Activated CD8-positive, alpha-beta T cell treated with anti-CD3 and anti-CD28 coated beads for 36 hours (primary cell): ENCODE results near the gene LRRC8C. TPM values are rescaled to one million over a fixed set of nuclear protein-coding genes. Genes with fewer than 3 reads are reported as not detected.

Source experiments
- ATAC-seq: fragments of 200-7000 bp; cut with Tn5 transposase; one replicate; pipeline ENCODE4 v1.10.0; 2021; ENCODE audit warnings: mild to moderate bottlenecking, moderate library complexity
- CTCF ChIA-PET: fragments of 350-600 bp; sonication (Branson Sonifier 250); formaldehyde crosslinking; loops from one replicate; lab custom pipeline; 2021; ENCODE audit warnings: antibody characterized with exemption; lab: Charles Lee
- POLR2A ChIA-PET: fragments of 350-600 bp; sonication (Branson Sonifier 250); formaldehyde crosslinking; loops from one replicate; lab custom pipeline; 2021; ENCODE audit warnings: antibody characterized with exemption; lab: Charles Lee
- DNase-seq: peaks from one replicate; pipeline ENCODE4 v3.0.0-alpha.2; 2020
- H3K27ac Mint-ChIP-seq: one replicate; pipeline ENCODE4 v1.8.0; 2021; ENCODE audit warnings: mild to moderate bottlenecking, mixed read lengths
- H3K27me3 Mint-ChIP-seq: one replicate; pipeline ENCODE4 v1.8.0; 2021; ENCODE audit warnings: mixed read lengths
- H3K36me3 Mint-ChIP-seq: one replicate; pipeline ENCODE4 v1.8.0; 2021; ENCODE audit warnings: low read depth, mixed read lengths
- H3K4me1 Mint-ChIP-seq: one replicate; pipeline ENCODE4 v1.8.0; 2021; ENCODE audit warnings: low read depth, mixed read lengths
- H3K4me3 Mint-ChIP-seq: one replicate; pipeline ENCODE4 v1.8.0; 2021; ENCODE audit warnings: mild to moderate bottlenecking, moderate library complexity, mixed read lengths
- H3K9me3 Mint-ChIP-seq: one replicate; pipeline ENCODE4 v1.8.0; 2021; ENCODE audit warnings: mixed read lengths
- intact Hi-C: fragments of 100-400 bp; cut with micrococcal nuclease; formaldehyde crosslinking; loops from one replicate; pipeline ENCODE4 v1.10.0; 2022
- total RNA-seq, 2 experiments: library from RNA; stranded (reverse); gene quantifications; one replicate each; pipeline ENCODE4 v1.2.3, GENCODE V29; 2021
- TF ChIP-seq, protein P1 (sequence below): fragments of 200-600 bp; IDR thresholded peaks from one replicate; pipeline ENCODE4 v1.8.0; 2022; ENCODE audit warnings: antibody characterized with exemption, mild to moderate bottlenecking

Gene LRRC8C
- total RNA-seq, 2 experiments from 2014 or later = 34.4 to 37.4 TPM

DNA sequence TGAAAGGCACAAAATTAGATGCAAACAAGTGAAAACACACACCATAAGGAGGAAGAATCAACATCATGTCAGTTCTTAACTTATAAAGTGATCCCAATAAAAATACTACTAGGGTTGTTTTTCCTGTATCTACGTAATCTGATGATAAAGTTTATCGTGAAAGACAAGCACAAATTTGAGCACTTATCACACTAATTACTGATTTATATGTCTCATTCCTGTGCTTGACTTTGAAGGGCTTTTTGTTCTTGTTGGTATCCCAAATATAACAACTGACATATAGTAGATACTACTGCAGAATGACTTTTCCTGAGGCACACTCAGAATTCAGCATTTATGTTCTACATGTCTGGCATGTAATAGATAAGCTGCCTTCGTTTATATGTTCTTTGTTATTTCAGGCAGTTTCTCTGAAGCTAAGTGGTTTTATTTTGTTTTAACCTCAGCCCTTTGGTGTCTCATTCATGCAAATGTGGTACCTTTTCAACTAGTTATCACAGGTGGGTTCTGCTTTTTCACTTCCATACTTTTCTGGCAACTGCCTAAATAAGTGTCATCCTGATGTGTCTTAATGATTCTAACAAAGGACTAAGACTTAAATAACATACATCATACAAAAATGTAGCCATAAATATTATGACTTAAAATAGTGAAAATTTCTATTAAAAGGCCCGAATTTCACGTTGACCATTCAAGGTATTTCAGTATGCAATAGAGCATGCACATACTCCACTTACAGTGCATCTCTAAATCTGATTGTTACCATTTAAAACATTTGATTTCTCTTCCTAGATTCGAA, 73.2 kb downstream of the LRRC8C start:
- no peaks in the 10 kb centered on the region for H3K27me3 Mint-ChIP-seq
- H3K4me1 Mint-ChIP-seq = peaks cover 67% of the 10 kb centered on the region
- no peak overlapping the region for H3K4me3 Mint-ChIP-seq
- H3K9me3 Mint-ChIP-seq = peaks cover 7% of the 10 kb centered on the region
- ChIA-PET POLR2A (interaction anchor here (1.2 kb wide), 1 partner anchor 17 kb away, joined by 3 read pairs; no protein-coding TSS in a partner anchor), CTCF (interaction anchor here (1.5 to 3.3 kb wide), 2 partner anchors 10 to 14 kb away, joined by 4 to 9 read pairs; no protein-coding TSS in a partner anchor)
- peaks cover 73% of the 10 kb centered on the region for H3K36me3 Mint-ChIP-seq
- ATAC-seq (no peak), DNase-seq (no peak)
- intact Hi-C loops = no loop called here
- TF ChIP-seq, protein P1, sequence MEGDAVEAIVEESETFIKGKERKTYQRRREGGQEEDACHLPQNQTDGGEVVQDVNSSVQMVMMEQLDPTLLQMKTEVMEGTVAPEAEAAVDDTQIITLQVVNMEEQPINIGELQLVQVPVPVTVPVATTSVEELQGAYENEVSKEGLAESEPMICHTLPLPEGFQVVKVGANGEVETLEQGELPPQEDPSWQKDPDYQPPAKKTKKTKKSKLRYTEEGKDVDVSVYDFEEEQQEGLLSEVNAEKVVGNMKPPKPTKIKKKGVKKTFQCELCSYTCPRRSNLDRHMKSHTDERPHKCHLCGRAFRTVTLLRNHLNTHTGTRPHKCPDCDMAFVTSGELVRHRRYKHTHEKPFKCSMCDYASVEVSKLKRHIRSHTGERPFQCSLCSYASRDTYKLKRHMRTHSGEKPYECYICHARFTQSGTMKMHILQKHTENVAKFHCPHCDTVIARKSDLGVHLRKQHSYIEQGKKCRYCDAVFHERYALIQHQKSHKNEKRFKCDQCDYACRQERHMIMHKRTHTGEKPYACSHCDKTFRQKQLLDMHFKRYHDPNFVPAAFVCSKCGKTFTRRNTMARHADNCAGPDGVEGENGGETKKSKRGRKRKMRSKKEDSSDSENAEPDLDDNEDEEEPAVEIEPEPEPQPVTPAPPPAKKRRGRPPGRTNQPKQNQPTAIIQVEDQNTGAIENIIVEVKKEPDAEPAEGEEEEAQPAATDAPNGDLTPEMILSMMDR = no peak
- H3K27ac Mint-ChIP-seq = peak overlapping the region; percentile 57

DNA sequence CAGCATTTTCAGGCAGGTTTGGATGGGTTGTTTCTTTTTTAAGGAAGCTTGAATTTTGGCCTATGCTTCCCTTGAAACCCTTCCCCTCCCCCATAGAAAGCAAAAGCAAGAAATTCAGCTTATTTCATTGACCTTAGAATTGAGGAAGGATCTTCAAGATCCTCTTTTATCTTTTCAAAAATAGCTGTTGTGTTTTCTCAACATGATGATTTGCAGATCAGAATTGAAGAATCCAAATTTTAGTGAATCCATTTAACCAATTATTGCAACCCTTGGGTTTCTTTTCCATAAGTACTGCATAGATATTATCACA, 73.7 kb downstream of the LRRC8C start:
- DNase-seq (no peak), ATAC-seq (no peak)
- Mint-ChIP-seq H3K4me3 (no peak overlapping the region), H3K27me3 (no peaks in the 10 kb centered on the region), H3K36me3 (peaks cover 71% of the 10 kb centered on the region), H3K4me1 (peaks cover 66% of the 10 kb centered on the region), H3K27ac (peak overlapping the region; percentile 57), H3K9me3 (peaks cover 7% of the 10 kb centered on the region)
- CTCF ChIA-PET = interaction anchor here (1.5 to 3.3 kb wide), 2 partner anchors 11 to 14 kb away, joined by 4 to 9 read pairs; no protein-coding TSS in a partner anchor
- POLR2A ChIA-PET = interaction anchor here (1.2 kb wide), 1 partner anchor 17 kb away, joined by 3 read pairs; no protein-coding TSS in a partner anchor
- TF ChIP-seq, protein P1 = no peak
- intact Hi-C loops = no loop called here

DNA sequence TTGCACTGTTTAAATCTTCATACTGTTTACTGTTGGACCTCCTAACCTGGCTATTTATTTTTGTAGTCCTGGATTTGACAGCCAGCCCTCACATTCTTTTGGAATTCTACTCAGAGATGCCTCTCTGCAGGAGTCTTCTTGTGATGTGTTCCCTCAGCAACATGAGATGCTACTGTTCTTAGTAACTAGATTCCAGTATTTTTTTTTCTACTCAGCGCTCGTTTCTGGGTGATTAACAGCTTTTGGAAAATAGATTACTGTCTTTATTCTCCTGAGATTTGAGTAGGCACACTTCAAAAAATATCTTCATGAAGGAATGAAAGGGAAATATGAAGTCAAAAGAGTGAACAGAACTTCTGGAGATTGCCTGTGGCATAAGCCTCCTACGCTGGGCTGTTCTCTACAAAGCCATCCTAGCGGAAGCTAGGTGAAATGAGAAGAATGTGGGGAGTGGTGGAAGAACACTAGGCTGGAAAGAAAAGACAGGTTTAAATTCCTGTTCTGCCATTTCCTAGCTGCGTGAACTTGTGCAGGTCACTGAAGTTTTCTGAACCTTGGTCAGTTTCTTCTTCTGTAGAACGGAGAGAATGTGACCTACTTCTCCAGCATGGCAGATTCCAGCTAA, 75.9 kb downstream of the LRRC8C start:
- intact Hi-C loops = no loop called here
- DNase-seq (no peak), ATAC-seq (no peak)
- Mint-ChIP-seq H3K27ac (peak overlapping the region; percentile 49), H3K9me3 (peaks cover 7% of the 10 kb centered on the region), H3K4me3 (no peak overlapping the region), H3K4me1 (peaks cover 63% of the 10 kb centered on the region), H3K27me3 (no peaks in the 10 kb centered on the region), H3K36me3 (peaks cover 76% of the 10 kb centered on the region)
- ChIA-PET POLR2A (no interaction called here), CTCF (interaction anchor here (1.1 to 3.6 kb wide), 5 partner anchors 10 to 54 kb away, joined by 3 to 19 read pairs (median 6); no protein-coding TSS in a partner anchor)
- TF ChIP-seq, protein P1 = no peak

DNA sequence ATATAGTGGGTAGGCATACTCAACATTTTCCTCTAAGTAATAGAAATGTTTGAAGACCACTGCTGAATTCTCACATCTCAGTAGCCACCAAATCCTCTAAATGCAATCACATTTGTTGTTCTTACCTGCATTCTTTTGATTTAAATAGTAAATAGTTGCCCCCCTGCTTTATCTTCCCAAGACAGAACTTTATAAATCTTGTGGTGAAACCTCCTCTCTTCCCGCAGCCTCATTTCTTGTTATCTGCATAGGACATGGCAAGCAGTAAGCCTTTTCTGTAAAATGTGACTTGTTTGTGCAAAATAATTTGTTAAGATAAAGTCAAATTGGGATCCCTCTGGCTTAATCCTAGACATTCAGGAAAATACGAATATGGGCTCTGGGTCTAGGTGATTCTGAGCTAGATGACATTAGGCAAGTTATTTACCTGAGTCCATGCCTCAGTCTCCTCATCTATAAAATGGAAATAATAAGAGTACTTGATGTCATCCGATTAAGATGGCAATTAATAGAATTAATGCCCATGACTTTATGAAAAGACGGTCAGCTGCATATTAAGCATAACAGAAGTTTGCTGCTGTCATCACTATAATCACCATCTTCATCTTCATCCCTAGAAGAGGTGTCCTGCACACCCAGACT, 77.7 kb downstream of the LRRC8C start:
- peaks cover 83% of the 10 kb centered on the region for H3K36me3 Mint-ChIP-seq
- TF ChIP-seq, protein P1 = no peak
- intact Hi-C loops = no loop called here
- no peak for ATAC-seq
- no peak overlapping the region for H3K4me3 Mint-ChIP-seq
- H3K27ac Mint-ChIP-seq = peak overlapping the region; percentile 66
- H3K4me1 Mint-ChIP-seq = peaks cover 69% of the 10 kb centered on the region
- H3K9me3 Mint-ChIP-seq = no peaks in the 10 kb centered on the region
- no peaks in the 10 kb centered on the region for H3K27me3 Mint-ChIP-seq
- DNase-seq = no peak
- CTCF ChIA-PET = interaction anchor here (3.6 kb wide), 1 partner anchor 52 kb away, joined by 19 read pairs; no protein-coding TSS in a partner anchor
- POLR2A ChIA-PET = interaction anchor here (0.7 to 1.2 kb wide), 2 partner anchors 8 to 227 kb away, joined by 3 read pairs; no protein-coding TSS in a partner anchor
